HT1080 (cell line): ENCODE results near the gene PRRC1. TPM values are rescaled to one million over a fixed set of nuclear protein-coding genes. Genes with fewer than 3 reads are reported as not detected.

ENCODE experiments used
- total RNA-seq: library from RNA; depleted of rRNA; stranded (reverse); fragments of >200 nt; shearing (Covaris generic); gene quantifications from 2 replicates; pipeline ENCODE4 v1.2.3, GENCODE V29; 2014; rRNA removed

Gene PRRC1
- total RNA-seq, 1 experiment from 2014 or later = 36.9 TPM

Other genes starting within 250 kb of the PRRC1 start
- gene MEGF10, start 226.8 kb upstream of the PRRC1 start, total RNA-seq = 1.1 and 2.7 TPM in 2 replicates
- not detected in 2 replicates for gene CTXN3, start 131.4 kb downstream of the PRRC1 start, total RNA-seq
- gene CCDC192, start 185.8 kb downstream of the PRRC1 start, total RNA-seq = not detected in 2 replicates